ENCODE results near the gene TRAPPC2L.

DNA sequence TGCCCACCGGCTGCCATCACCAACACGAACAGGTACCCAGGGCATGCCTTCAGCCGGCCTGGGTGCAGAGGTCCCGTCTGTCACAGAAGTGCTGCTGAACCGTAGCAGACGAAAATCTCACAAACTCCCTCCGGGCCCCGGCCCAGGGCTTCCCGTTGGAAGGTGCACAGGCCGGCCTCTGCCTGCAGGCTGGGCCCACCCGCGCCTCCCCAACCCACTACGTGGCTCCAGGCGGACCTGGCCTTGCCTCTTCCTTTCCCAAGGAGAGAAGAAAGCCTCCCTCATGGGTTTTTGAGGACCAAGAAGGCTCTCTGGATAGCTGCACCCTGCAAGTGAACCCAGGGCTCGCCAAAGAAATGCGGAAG, 55.0 kb downstream of the TRAPPC2L start:
- TF ChIP-seq, protein P1, sequence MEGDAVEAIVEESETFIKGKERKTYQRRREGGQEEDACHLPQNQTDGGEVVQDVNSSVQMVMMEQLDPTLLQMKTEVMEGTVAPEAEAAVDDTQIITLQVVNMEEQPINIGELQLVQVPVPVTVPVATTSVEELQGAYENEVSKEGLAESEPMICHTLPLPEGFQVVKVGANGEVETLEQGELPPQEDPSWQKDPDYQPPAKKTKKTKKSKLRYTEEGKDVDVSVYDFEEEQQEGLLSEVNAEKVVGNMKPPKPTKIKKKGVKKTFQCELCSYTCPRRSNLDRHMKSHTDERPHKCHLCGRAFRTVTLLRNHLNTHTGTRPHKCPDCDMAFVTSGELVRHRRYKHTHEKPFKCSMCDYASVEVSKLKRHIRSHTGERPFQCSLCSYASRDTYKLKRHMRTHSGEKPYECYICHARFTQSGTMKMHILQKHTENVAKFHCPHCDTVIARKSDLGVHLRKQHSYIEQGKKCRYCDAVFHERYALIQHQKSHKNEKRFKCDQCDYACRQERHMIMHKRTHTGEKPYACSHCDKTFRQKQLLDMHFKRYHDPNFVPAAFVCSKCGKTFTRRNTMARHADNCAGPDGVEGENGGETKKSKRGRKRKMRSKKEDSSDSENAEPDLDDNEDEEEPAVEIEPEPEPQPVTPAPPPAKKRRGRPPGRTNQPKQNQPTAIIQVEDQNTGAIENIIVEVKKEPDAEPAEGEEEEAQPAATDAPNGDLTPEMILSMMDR (conservative IDR thresholded peaks at IDR 0.05; ENCODE audit: low read length): no peak
- no peak for TF ChIP-seq EZH2phosphoT487 (IDR thresholded peaks at IDR 0.05; ENCODE audit: borderline replicate concordance, low read depth, low read length)
